Activated T-helper 17 cell treated with anti-CD3 and anti-CD28 coated beads, Interleukin-2, amount 50 U/mL, for 72 hours (primary cell): ENCODE measurements around the gene SLC39A2. TPM values are rescaled to one million over a fixed set of nuclear protein-coding genes. Genes with fewer than 3 reads are reported as not detected.
"Not testable (repeated sequence)": the region's sequence is repeated elsewhere in the genome, so short reads cannot be mapped to it uniquely, and the experiment has no call there.

ENCODE experiments used
- ATAC-seq: fragments of 150-1000 bp; cut with Tn5 transposase; replicated peaks from 2 replicates; pipeline ENCODE4 v1.10.0; 2021; ENCODE audit warnings: mild to moderate bottlenecking, moderate library complexity
- H3K27ac Mint-ChIP-seq: one replicate; pipeline ENCODE4 v1.8.0; 2022; ENCODE audit warnings: mixed read lengths
- H3K27me3 Mint-ChIP-seq: one replicate; pipeline ENCODE4 v1.8.0; 2022; ENCODE audit warnings: mixed read lengths
- H3K36me3 Mint-ChIP-seq: one replicate; pipeline ENCODE4 v1.8.0; 2022; ENCODE audit warnings: low read depth, mild to moderate bottlenecking, mixed read lengths
- H3K4me1 Mint-ChIP-seq: one replicate; pipeline ENCODE4 v1.8.0; 2022; ENCODE audit warnings: mixed read lengths
- H3K4me3 Mint-ChIP-seq: one replicate; pipeline ENCODE4 v1.8.0; 2022; ENCODE audit warnings: mild to moderate bottlenecking, mixed read lengths
- H3K9me3 Mint-ChIP-seq: one replicate; pipeline ENCODE4 v1.8.0; 2022; ENCODE audit warnings: mixed read lengths
- total RNA-seq, 2 donors: library from RNA; stranded (reverse); gene quantifications; one replicate each; pipeline ENCODE4 v1.2.3, GENCODE V29; 2022

The SLC39A2 gene
- total RNA-seq, 2 donors from 2014 or later, result 0.24 to 0.30 TPM

- H3K4me3 Mint-ChIP-seq, ATAC-seq, H3K27ac Mint-ChIP-seq, H3K4me1 Mint-ChIP-seq, H3K27me3 Mint-ChIP-seq, H3K9me3 Mint-ChIP-seq: not testable (repeated sequence)
- peaks cover 12% of the 10 kb centered on the region for H3K36me3 Mint-ChIP-seq
These were observed 13.4 kb upstream of the SLC39A2 start for GRCh38 chr14:20985650-20986049.

- ATAC-seq, result peak; percentile 30
- Mint-ChIP-seq H3K36me3 (peaks cover 23% of the 10 kb centered on the region), H3K27ac (no peak overlapping the region), H3K9me3 (no peaks in the 10 kb centered on the region), H3K27me3 (peaks cover 3% of the 10 kb centered on the region), H3K4me3 (no peak overlapping the region), H3K4me1 (peaks cover under 1% of the 10 kb centered on the region)
These were observed 12.3 kb upstream of the SLC39A2 start for GRCh38 chr14:20986811-20987210.

- no peak for ATAC-seq
- H3K4me3 Mint-ChIP-seq, result peak overlapping the region; percentile 93
- H3K9me3 Mint-ChIP-seq, result no peaks in the 10 kb centered on the region
- H3K27ac Mint-ChIP-seq, result peak overlapping the region; percentile 91
- no peaks in the 10 kb centered on the region for H3K27me3 Mint-ChIP-seq
- H3K4me1 Mint-ChIP-seq, result peaks cover 5% of the 10 kb centered on the region
- peaks cover 44% of the 10 kb centered on the region for H3K36me3 Mint-ChIP-seq
These were observed 10.2 kb upstream of the SLC39A2 start for GRCh38 chr14:20988717-20989470.

- Mint-ChIP-seq H3K9me3 (no peaks in the 10 kb centered on the region), H3K36me3 (peaks cover 50% of the 10 kb centered on the region), H3K27me3 (no peaks in the 10 kb centered on the region), H3K27ac (peak overlapping the region; percentile 91), H3K4me1 (peaks cover 5% of the 10 kb centered on the region), H3K4me3 (peak overlapping the region; percentile 93)
- ATAC-seq, result no peak
These were observed 9.7 kb upstream of the SLC39A2 start for GRCh38 chr14:20989471-20989786.

GRCh38 chr14:20989787-20990600 lies 9.1 kb upstream of the SLC39A2 start, which contains the start of gene METTL17:
TSS of gene METTL17 (plus strand) at chr14:20989980. CDS start at chr14:20990003, 23 bp downstream.
- peak within 1 kb of the TSS; percentile 93 for H3K4me3 Mint-ChIP-seq
- ATAC-seq, result peak; percentile 97
- peak within 1 kb of the TSS; percentile 91 for H3K27ac Mint-ChIP-seq
- peaks cover 55% of the 10 kb centered on the region for H3K36me3 Mint-ChIP-seq
- H3K9me3 Mint-ChIP-seq, result no peaks in the 10 kb centered on the region
- peaks cover 5% of the 10 kb centered on the region for H3K4me1 Mint-ChIP-seq
- no peaks in the 10 kb centered on the region for H3K27me3 Mint-ChIP-seq

GRCh38 chr14:20996521-20996920 lies 2.6 kb upstream of the SLC39A2 start:
- Mint-ChIP-seq H3K4me3 (no peak overlapping the region), H3K27me3 (no peaks in the 10 kb centered on the region), H3K9me3 (no peaks in the 10 kb centered on the region), H3K4me1 (peaks cover 5% of the 10 kb centered on the region), H3K27ac (no peak overlapping the region), H3K36me3 (peaks cover 68% of the 10 kb centered on the region)
- no peak for ATAC-seq

- H3K4me3 Mint-ChIP-seq, result no peak overlapping the region
- ATAC-seq, result no peak
- H3K27me3 Mint-ChIP-seq, result no peaks in the 10 kb centered on the region
- H3K36me3 Mint-ChIP-seq, result peaks cover 62% of the 10 kb centered on the region
- H3K27ac Mint-ChIP-seq, result no peak overlapping the region
- peaks cover 1% of the 10 kb centered on the region for H3K4me1 Mint-ChIP-seq
- H3K9me3 Mint-ChIP-seq, result no peaks in the 10 kb centered on the region
These were observed 2.0 kb upstream of the SLC39A2 start for GRCh38 chr14:20997115-20997514.

GRCh38 chr14:20997564-20997963 lies 1.5 kb upstream of the SLC39A2 start:
- no peak for ATAC-seq
- Mint-ChIP-seq H3K4me3 (no peak overlapping the region), H3K36me3 (peaks cover 57% of the 10 kb centered on the region), H3K27ac (no peak overlapping the region), H3K27me3 (no peaks in the 10 kb centered on the region), H3K4me1 (no peaks in the 10 kb centered on the region), H3K9me3 (no peaks in the 10 kb centered on the region)

GRCh38 chr14:20998139-20998538 lies 954 bp upstream of the SLC39A2 start:
- peaks cover 52% of the 10 kb centered on the region for H3K36me3 Mint-ChIP-seq
- no peak overlapping the region for H3K4me3 Mint-ChIP-seq
- H3K9me3 Mint-ChIP-seq, result no peaks in the 10 kb centered on the region
- no peaks in the 10 kb centered on the region for H3K4me1 Mint-ChIP-seq
- peak overlapping the region; percentile 28 for H3K27ac Mint-ChIP-seq
- no peak for ATAC-seq
- H3K27me3 Mint-ChIP-seq, result no peaks in the 10 kb centered on the region

- Mint-ChIP-seq H3K4me1 (no peaks in the 10 kb centered on the region), H3K27ac (no peak overlapping the region), H3K4me3 (no peak overlapping the region), H3K27me3 (no peaks in the 10 kb centered on the region), H3K36me3 (peaks cover 37% of the 10 kb centered on the region), H3K9me3 (no peaks in the 10 kb centered on the region)
- no peak for ATAC-seq
These were observed 498 bp downstream of the SLC39A2 start for GRCh38 chr14:20999591-20999990.

- Mint-ChIP-seq H3K27me3 (no peaks in the 10 kb centered on the region), H3K4me3 (no peak overlapping the region), H3K4me1 (no peaks in the 10 kb centered on the region), H3K36me3 (peaks cover 21% of the 10 kb centered on the region), H3K9me3 (no peaks in the 10 kb centered on the region), H3K27ac (no peak overlapping the region)
- no peak for ATAC-seq
These were observed 2.1 kb downstream of the SLC39A2 start for GRCh38 chr14:21001218-21001617.

GRCh38 chr14:21003788-21004346 lies 4.8 kb downstream of the SLC39A2 start:
- ATAC-seq, result no peak
- Mint-ChIP-seq H3K27me3 (no peaks in the 10 kb centered on the region), H3K9me3 (no peaks in the 10 kb centered on the region), H3K4me3 (no peak overlapping the region), H3K4me1 (no peaks in the 10 kb centered on the region), H3K36me3 (no peaks in the 10 kb centered on the region), H3K27ac (no peak overlapping the region)

GRCh38 chr14:21009721-21010120 lies 10.6 kb downstream of the SLC39A2 start:
- not testable (repeated sequence) for H3K9me3 Mint-ChIP-seq, ATAC-seq

GRCh38 chr14:21011136-21011535 lies 12.0 kb downstream of the SLC39A2 start:
- Mint-ChIP-seq H3K9me3 (no peaks in the 10 kb centered on the region), H3K36me3 (no peaks in the 10 kb centered on the region), H3K4me1 (no peaks in the 10 kb centered on the region), H3K27me3 (peaks cover 14% of the 10 kb centered on the region), H3K4me3 (no peak overlapping the region), H3K27ac (no peak overlapping the region)
- no peak for ATAC-seq

More at GRCh38 chr14:21009721-21010120, 10.6 kb downstream of the SLC39A2 start:
- peaks cover 14% of the 10 kb centered on the region for H3K27me3 Mint-ChIP-seq
- H3K27ac Mint-ChIP-seq, H3K36me3 Mint-ChIP-seq, H3K4me3 Mint-ChIP-seq, H3K4me1 Mint-ChIP-seq: not testable (repeated sequence)

GRCh38 chr14:21014761-21015190 lies 15.7 kb downstream of the SLC39A2 start:
- Mint-ChIP-seq H3K4me3 (no peak overlapping the region), H3K9me3 (no peaks in the 10 kb centered on the region), H3K27me3 (peaks cover 14% of the 10 kb centered on the region), H3K36me3 (peaks cover 4% of the 10 kb centered on the region), H3K4me1 (no peaks in the 10 kb centered on the region), H3K27ac (no peak overlapping the region)
- ATAC-seq, result peak; percentile 86
